Mesenchymal stem cell (in vitro differentiated cells and primary cell): ENCODE measurements around the gene ZNF334.

Source experiments
- DNase-seq: peaks from one replicate; pipeline ENCODE4 v3.0.0-alpha.2; 2013
- H2AFZ ChIP-seq: one replicate; pipeline ENCODE4 v1.6.1; 2013; ENCODE audit warnings: low read depth, mild to moderate bottlenecking, control low read depth, inconsistent platforms, low read length, moderate library complexity
- H2AK5ac ChIP-seq: 2 replicates; pipeline ENCODE4 v1.6.1; 2013; ENCODE audit warnings: low read length, moderate library complexity, mild to moderate bottlenecking, inconsistent platforms; ENCODE audit not compliant: severe bottlenecking
- H2BK120ac ChIP-seq: one replicate; pipeline ENCODE4 v1.6.1; 2013; ENCODE audit warnings: low read depth, mild to moderate bottlenecking, inconsistent platforms, low read length, moderate library complexity
- H2BK12ac ChIP-seq, 2 experiments: one replicate each; pipeline ENCODE4 v1.6.1; 2013; ENCODE audit warnings: inconsistent platforms in 2 of 2, low read length in 2 of 2, mild to moderate bottlenecking in 2 of 2, moderate library complexity in 2 of 2, control low read depth in 1 of 2
- H2BK15ac ChIP-seq: one replicate; pipeline ENCODE4 v1.6.1; 2013; ENCODE audit warnings: mild to moderate bottlenecking, low read depth, inconsistent platforms; ENCODE audit not compliant: poor library complexity, severe bottlenecking
- H2BK5ac ChIP-seq: 2 replicates; pipeline ENCODE4 v1.6.1; 2013; ENCODE audit warnings: low read depth, mild to moderate bottlenecking, low read length, control low read depth, inconsistent platforms; ENCODE audit not compliant: poor library complexity, severe bottlenecking
- H3K14ac ChIP-seq, 2 experiments: one replicate each; pipeline ENCODE4 v1.6.1; 2013; ENCODE audit warnings: inconsistent platforms in 2 of 2, low read length in 2 of 2, control low read depth in 1 of 2, mild to moderate bottlenecking in 1 of 2, moderate library complexity in 1 of 2
- H3K18ac ChIP-seq, 2 experiments: one replicate each; pipeline ENCODE4 v1.6.1; 2013; ENCODE audit warnings: inconsistent platforms in 2 of 2, low read length in 2 of 2, control low read depth in 1 of 2, low read depth in 1 of 2, mild to moderate bottlenecking in 1 of 2
- H3K23ac ChIP-seq, 2 experiments: one replicate each; pipeline ENCODE4 v1.6.1; 2013; ENCODE audit warnings: inconsistent platforms in 2 of 2, low read length in 2 of 2, mild to moderate bottlenecking in 2 of 2, moderate library complexity in 2 of 2, control low read depth in 1 of 2
- H3K27ac ChIP-seq: 2 replicates; pipeline ENCODE4 v1.5.1; 2013; ENCODE audit warnings: mild to moderate bottlenecking, moderate library complexity, low read length, control low read depth, inconsistent platforms; ENCODE audit not compliant: poor library complexity, severe bottlenecking
- H3K27me3 ChIP-seq, 2 experiments: 2 replicates each; pipeline versions ENCODE4 v1.6.1 to v1.7.0; 2013; ENCODE audit warnings: low read length in 2 of 2, mild to moderate bottlenecking in 2 of 2, moderate library complexity in 2 of 2, control low read depth in 1 of 2, inconsistent platforms in 1 of 2; ENCODE audit not compliant: control insufficient read depth in 1 of 2, insufficient read depth in 1 of 2
- H3K36me3 ChIP-seq, 2 experiments: 2 replicates each; pipeline versions ENCODE4 v1.6.1 to v1.7.0; 2013; ENCODE audit warnings: low read length in 2 of 2, control low read depth in 1 of 2, inconsistent platforms in 1 of 2, low read depth in 1 of 2, mild to moderate bottlenecking in 1 of 2; ENCODE audit not compliant: insufficient read depth in 2 of 2, control insufficient read depth in 1 of 2
- H3K4ac ChIP-seq, 2 experiments: one replicate each; pipeline ENCODE4 v1.6.1; 2013; ENCODE audit warnings: inconsistent platforms in 2 of 2, low read length in 2 of 2, mild to moderate bottlenecking in 2 of 2, moderate library complexity in 2 of 2, control low read depth in 1 of 2, low read depth in 1 of 2
- H3K4me1 ChIP-seq: 2 replicates; pipeline ENCODE4 v1.6.1; 2013; ENCODE audit warnings: low read depth, low read length, control low read depth; ENCODE audit not compliant: control insufficient read depth, insufficient read depth
- H3K4me2 ChIP-seq: 2 replicates; pipeline ENCODE4 v1.6.1; 2013; ENCODE audit warnings: low read length, mild to moderate bottlenecking, inconsistent platforms; ENCODE audit not compliant: poor library complexity, severe bottlenecking
- H3K4me3 ChIP-seq, 2 experiments: 2 replicates each; pipeline versions ENCODE4 v1.5.1 to v1.7.0; 2013; ENCODE audit warnings: low read length in 2 of 2, mild to moderate bottlenecking in 2 of 2, control low read depth in 1 of 2, low read depth in 1 of 2; ENCODE audit not compliant: insufficient read depth in 1 of 2
- H3K79me1 ChIP-seq: replicated peaks from 2 replicates; pipeline ENCODE4 v1.6.1; 2013; ENCODE audit warnings: mild to moderate bottlenecking, control low read depth, low read length, inconsistent platforms; ENCODE audit not compliant: poor library complexity, severe bottlenecking
- H3K9ac ChIP-seq: 2 replicates; pipeline ENCODE4 v1.7.0; 2013; ENCODE audit warnings: mild to moderate bottlenecking, low read length, moderate library complexity
- H3K9me3 ChIP-seq: 2 replicates; pipeline ENCODE4 v1.7.0; 2013; ENCODE audit warnings: mild to moderate bottlenecking, low read length; ENCODE audit not compliant: control insufficient read depth
- H4K8ac ChIP-seq: one replicate; pipeline ENCODE4 v1.6.1; 2013; ENCODE audit warnings: inconsistent platforms, mild to moderate bottlenecking, low read length, moderate library complexity
- H4K91ac ChIP-seq: one replicate; pipeline ENCODE4 v1.6.1; 2013; ENCODE audit warnings: mild to moderate bottlenecking, low read length, inconsistent platforms
- WGBS: methylation state at CpG from one replicate; pipeline ENCODE4 v1.1.7; 2013; ENCODE audit warnings: mixed read lengths; 5-methylcytosine and 5-hydroxymethylcytosine counted together

ZNF334 gene

DNA sequence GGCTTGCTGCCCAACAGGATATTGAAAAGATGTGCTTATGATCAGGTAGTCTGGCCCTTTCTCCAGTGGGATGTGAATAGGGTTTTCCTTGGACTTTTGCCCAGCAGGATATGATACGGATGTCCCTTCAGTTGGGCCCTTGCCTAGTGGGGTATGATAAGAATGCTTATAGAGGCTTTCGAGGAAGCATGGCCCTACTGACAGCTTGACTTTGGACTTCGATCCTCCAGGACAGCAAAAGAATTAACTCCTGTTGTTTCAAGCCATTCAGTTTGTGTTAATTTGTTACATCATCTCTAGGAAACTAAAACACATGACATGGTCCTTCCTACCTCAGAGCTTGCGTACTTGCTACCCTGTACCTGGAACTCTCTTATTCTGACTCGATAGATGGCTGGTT is 9.7 kb upstream of the ZNF334 start:
- Histone ChIP-seq H4K8ac (no peak overlapping the region), H3K23ac (no peak overlapping the region), H3K27ac (no peak overlapping the region), H3K18ac (no peak overlapping the region), H3K4ac (no peak overlapping the region), H4K91ac (no peak overlapping the region), H3K27me3 (peaks cover 13 to 24% of the 10 kb centered on the region in 2 experiments), H2BK15ac (no peak overlapping the region), H2BK12ac (no peak overlapping the region), H2AK5ac (no peak overlapping the region), H2AFZ (no peak overlapping the region), H3K9ac (no peak overlapping the region), H3K4me1 (no peaks in the 10 kb centered on the region), H2BK120ac (no peak overlapping the region), H3K4me3 (no peak overlapping the region), H3K4me2 (no peak overlapping the region), H3K14ac (no peak overlapping the region), H3K36me3 (no peaks in the 10 kb centered on the region), H2BK5ac (no peak overlapping the region), H3K79me1 (no peaks in the 10 kb centered on the region), H3K9me3 (no peaks in the 10 kb centered on the region)
- WGBS = 65% methylated on average over 5 of the region's 5 CpGs
- no peak for DNase-seq

GRCh38 chr20:46520976-46521579 is 7.7 kb upstream of the ZNF334 start:
- Histone ChIP-seq H3K36me3 (no peaks in the 10 kb centered on the region), H3K14ac (no peak overlapping the region), H3K4me1 (no peaks in the 10 kb centered on the region), H3K27me3 (peaks cover 14 to 24% of the 10 kb centered on the region in 2 experiments), H2BK12ac (no peak overlapping the region), H3K9me3 (no peaks in the 10 kb centered on the region), H2BK15ac (no peak overlapping the region), H3K4me3 (no peak overlapping the region), H3K4me2 (no peak overlapping the region), H2BK5ac (no peak overlapping the region), H3K9ac (no peak overlapping the region), H3K27ac (no peak overlapping the region), H3K79me1 (no peaks in the 10 kb centered on the region), H3K23ac (no peak overlapping the region), H2AFZ (no peak overlapping the region), H3K4ac (no peak overlapping the region), H3K18ac (no peak overlapping the region), H4K91ac (no peak overlapping the region), H4K8ac (no peak overlapping the region), H2AK5ac (no peak overlapping the region), H2BK120ac (no peak overlapping the region)
- DNase-seq = peak; percentile 63
- 29% methylated on average over 4 of the region's 4 CpGs for WGBS

- Histone ChIP-seq H3K27ac (no peak overlapping the region), H3K23ac (peak overlapping the region in 1 of 2 experiments; percentile 69), H3K14ac (no peak overlapping the region), H2BK12ac (no peak overlapping the region), H4K8ac (no peak overlapping the region), H3K18ac (no peak overlapping the region), H4K91ac (no peak overlapping the region), H3K4ac (no peak overlapping the region), H3K9me3 (no peaks in the 10 kb centered on the region), H2BK15ac (no peak overlapping the region), H2AK5ac (no peak overlapping the region), H3K9ac (no peak overlapping the region), H2AFZ (no peak overlapping the region), H3K79me1 (no peaks in the 10 kb centered on the region), H2BK120ac (no peak overlapping the region), H3K27me3 (peaks cover 14 to 19% of the 10 kb centered on the region in 2 experiments), H3K4me1 (no peaks in the 10 kb centered on the region), H2BK5ac (no peak overlapping the region), H3K36me3 (no peaks in the 10 kb centered on the region), H3K4me2 (no peak overlapping the region), H3K4me3 (no peak overlapping the region)
- WGBS = 72% methylated on average over 3 of the region's 4 CpGs
- no peak for DNase-seq
Measured at GRCh38 chr20:46520540-46520939, 7.2 kb upstream of the ZNF334 start.

- no peak overlapping the region for H4K91ac ChIP-seq
- H2BK12ac ChIP-seq = no peak overlapping the region
- H3K27ac ChIP-seq = no peak overlapping the region
- H3K9ac ChIP-seq = no peak overlapping the region
- peaks cover 14% of the 10 kb centered on the region in 2 experiments for H3K27me3 ChIP-seq
- no peak overlapping the region for H3K4me3 ChIP-seq
- no peak overlapping the region for H3K18ac ChIP-seq
- H3K4me1 ChIP-seq = no peaks in the 10 kb centered on the region
- DNase-seq = no peak
- H4K8ac ChIP-seq = no peak overlapping the region
- WGBS = 52% methylated on average over 3 of the region's 3 CpGs
- no peak overlapping the region for H3K14ac ChIP-seq
- H3K4me2 ChIP-seq = no peak overlapping the region
- no peak overlapping the region for H2BK120ac ChIP-seq
- H3K23ac ChIP-seq = peak overlapping the region in 1 of 2 experiments; percentile 24
- no peak overlapping the region for H2AK5ac ChIP-seq
- H2AFZ ChIP-seq = no peak overlapping the region
- no peak overlapping the region for H2BK5ac ChIP-seq
- H2BK15ac ChIP-seq = no peak overlapping the region
- no peaks in the 10 kb centered on the region for H3K36me3 ChIP-seq
- no peaks in the 10 kb centered on the region for H3K9me3 ChIP-seq
- no peak overlapping the region for H3K4ac ChIP-seq
- no peaks in the 10 kb centered on the region for H3K79me1 ChIP-seq
Measured at GRCh38 chr20:46519471-46520068, 6.2 kb upstream of the ZNF334 start.
